Activated gamma-delta T cell (primary cell): ENCODE results near the gene LCA5.
"Not testable (repeated sequence)": the region's sequence is repeated elsewhere in the genome, so short reads cannot be mapped to it uniquely, and the experiment has no call there.

Experiments used
- DNase-seq: peaks from one replicate; lab custom pipeline; 2025; lab: John Stamatoyannopoulos, UW
- total RNA-seq, 2 donors: gene quantifications; one replicate each; lab custom pipeline; 2026; lab: John Stamatoyannopoulos, UW

Gene LCA5
- 1.9 to 2.4 reads per million in 2 donors for total RNA-seq

- no peak for DNase-seq
Measured at GRCh38 chr6:79536954-79537747, at the start of gene LCA5. Gene LCA5, minus strand, starts transcription at chr6:79537430. Its CDS starts 18,536 bp downstream, at chr6:79518894.

GRCh38 chr6:79586548-79586947, 49.3 kb upstream of the LCA5 start:
- DNase-seq = no peak

GRCh38 chr6:79584332-79584731, 47.1 kb upstream of the LCA5 start:
- DNase-seq = no peak

- DNase-seq = not testable (repeated sequence)
Measured at GRCh38 chr6:79577926-79578325, 40.7 kb upstream of the LCA5 start.

- no peak for DNase-seq
Measured at GRCh38 chr6:79574630-79575225, 37.5 kb upstream of the LCA5 start.

GRCh38 chr6:79574174-79574573, 36.9 kb upstream of the LCA5 start:
- DNase-seq = no peak

GRCh38 chr6:79571030-79571367, 33.8 kb upstream of the LCA5 start:
- DNase-seq = no peak

GRCh38 chr6:79570129-79571029, 33.1 kb upstream of the LCA5 start:
- no peak for DNase-seq

GRCh38 chr6:79568996-79569395, 31.8 kb upstream of the LCA5 start:
- no peak for DNase-seq

GRCh38 chr6:79564636-79565035, 27.4 kb upstream of the LCA5 start:
- no peak for DNase-seq

- DNase-seq = no peak
Measured at GRCh38 chr6:79559706-79560105, 22.5 kb upstream of the LCA5 start.

GRCh38 chr6:79557673-79558467, 20.6 kb upstream of the LCA5 start:
- DNase-seq = no peak

GRCh38 chr6:79554305-79554704, 17.1 kb upstream of the LCA5 start:
- no peak for DNase-seq

GRCh38 chr6:79551401-79551800, 14.2 kb upstream of the LCA5 start:
- DNase-seq = no peak

- no peak for DNase-seq
Measured at GRCh38 chr6:79548304-79548703, 11.1 kb upstream of the LCA5 start.

GRCh38 chr6:79546186-79546585, 9.0 kb upstream of the LCA5 start:
- no peak for DNase-seq

- DNase-seq = no peak
Measured at GRCh38 chr6:79544939-79545450, 7.8 kb upstream of the LCA5 start.

- DNase-seq = no peak
Measured at GRCh38 chr6:79544299-79544927, 7.2 kb upstream of the LCA5 start.

GRCh38 chr6:79543886-79544285, 6.7 kb upstream of the LCA5 start:
- no peak for DNase-seq

GRCh38 chr6:79543411-79543810, 6.2 kb upstream of the LCA5 start:
- DNase-seq = no peak
